HepG2 (cell line): Measurements from ENCODE around the gene NINJ2. TPM values are rescaled to one million over a fixed set of nuclear protein-coding genes. Genes with fewer than 3 reads are reported as not detected.

Source experiments
- ATF4 ChIP-seq, 2 experiments: fragments of 450-650 bp in 1 of 2; sonication (generic) in 1 of 2; formaldehyde crosslinking; IDR thresholded peaks; 2 replicates each; pipeline versions ENCODE4 v1.5.0 to v1.8.0; 2020 to 2022; ENCODE audit warnings: mild to moderate bottlenecking in 1 of 2, missing genetic modification reagents in 1 of 2
- DRAP1 ChIP-seq: IDR thresholded peaks from 2 replicates; pipeline ENCODE4 v1.6.1; 2016; ENCODE audit warnings: missing genetic modification reagents, missing compliant biosample characterization
- ETV5 ChIP-seq: IDR thresholded peaks from 2 replicates; pipeline ENCODE4 v1.6.1; 2018; ENCODE audit warnings: missing biosample characterization, missing genetic modification reagents, inconsistent platforms, borderline replicate concordance
- FOXA3 ChIP-seq: IDR thresholded peaks from 2 replicates; pipeline ENCODE4 v1.6.1; 2016; ENCODE audit warnings: missing genetic modification reagents, missing compliant biosample characterization
- GATAD1 ChIP-seq: IDR thresholded peaks from 2 replicates; pipeline ENCODE4 v1.6.1; 2016; ENCODE audit warnings: missing genetic modification reagents, missing compliant biosample characterization
- HDAC1 ChIP-seq: sonication (generic); formaldehyde crosslinking; IDR thresholded peaks from 2 replicates; pipeline ENCODE4 v1.5.1; 2020; ENCODE audit warnings: mild to moderate bottlenecking, missing genetic modification reagents
- HNF4A ChIP-seq: sonication (generic); formaldehyde crosslinking; IDR thresholded peaks from 2 replicates; pipeline ENCODE4 v1.4.0; 2020; ENCODE audit warnings: missing genetic modification reagents
- KIAA2018 ChIP-seq: sonication (generic); formaldehyde crosslinking; IDR thresholded peaks from 2 replicates; pipeline ENCODE4 v1.5.0; 2020; ENCODE audit warnings: mild to moderate bottlenecking, missing genetic modification reagents, borderline replicate concordance
- MZF1 ChIP-seq: sonication (generic); formaldehyde crosslinking; IDR thresholded peaks from 2 replicates; pipeline ENCODE4 v1.8.1; 2023; ENCODE audit warnings: mild to moderate bottlenecking, missing genetic modification reagents, borderline replicate concordance
- POLR2AphosphoS5 ChIP-seq: IDR thresholded peaks from 2 replicates; pipeline ENCODE4 v1.6.1; 2012; ENCODE audit warnings: low read depth, low read length
- SALL1 ChIP-seq: sonication (generic); formaldehyde crosslinking; IDR thresholded peaks from 2 replicates; pipeline ENCODE4 v1.8.0; 2022; ENCODE audit warnings: mild to moderate bottlenecking, missing genetic modification reagents
- STAG1 ChIP-seq: sonication (generic); formaldehyde crosslinking; IDR thresholded peaks from 2 replicates; pipeline ENCODE4 v1.4.0; 2020; ENCODE audit warnings: missing genetic modification reagents
- TARDBP ChIP-seq: sonication (generic); formaldehyde crosslinking; IDR thresholded peaks from 2 replicates; pipeline ENCODE4 v1.8.0; 2022; ENCODE audit warnings: mild to moderate bottlenecking, missing genetic modification reagents
- ZNF609 ChIP-seq: sonication (generic); formaldehyde crosslinking; IDR thresholded peaks from 2 replicates; pipeline ENCODE4 v1.4.0; 2020; ENCODE audit warnings: mild to moderate bottlenecking, missing genetic modification reagents, borderline replicate concordance
- ZNF644 ChIP-seq: IDR thresholded peaks from 2 replicates; pipeline ENCODE4 v1.6.1; 2016; ENCODE audit warnings: low read depth
- polyA plus RNA-seq, 8 experiments: library from polyadenylated mRNA; depleted of rRNA in 3 of 8; stranded (reverse) in 7 of 8; unstranded in 1 of 8; fragments of >200 nt; fragmentation: Illumina TruSeq in 4 of 8; extraction: Trizol in 4 of 8; gene quantifications; 2 replicates each; pipeline versions ENCODE4 v1.2.1 to v1.2.3, GENCODE V29; 2011 to 2016; ENCODE audit warnings: low read depth in 4 of 8, missing spikeins in 1 of 8, mixed read lengths in 1 of 8; ENCODE audit not compliant: insufficient read depth in 1 of 8
- total RNA-seq, 5 experiments: library from RNA; depleted of rRNA; stranded (reverse); fragments of >200 nt; fragmentation: Illumina TruSeq; extraction: Trizol; gene quantifications; 2 replicates each; pipeline ENCODE4 v1.2.3, GENCODE V29; 2016; ENCODE audit warnings: low read depth in 1 of 5

Gene NINJ2
- total and polyA plus RNA-seq, 2 of the 13 experiments (the other 11 are each of a cell fraction or from before 2014, with no cell fraction given): 0.62 to 3.8 TPM

- peak; percentile 78; the same call in 1 of the 2 replicates for TF ChIP-seq ZNF609 (CRISPR knock-in tag)
- TF ChIP-seq ETV5 (CRISPR knock-in tag): peak; percentile 41; the same call in 1 of the 2 replicates
- no peak for TF ChIP-seq ZNF644 (CRISPR knock-in tag)
- TF ChIP-seq GATAD1 (CRISPR knock-in tag): peak; percentile 33; the same call in 1 of the 2 replicates
- TF ChIP-seq TARDBP (CRISPR knock-in tag): peak; percentile 53; the same call in 1 of the 2 replicates
- 0 out of 2 replicates have a peak, but pooled peaks have one; percentile 38 for TF ChIP-seq DRAP1 (CRISPR knock-in tag)
- TF ChIP-seq FOXA3 (CRISPR knock-in tag): peak; percentile 84
- TF ChIP-seq ATF4 (CRISPR knock-in tag; IDR thresholded peaks at IDR 0.05): 0 out of 4 replicates have a peak, but pooled peaks of 1 of the 2 experiments have one; percentile 21
- peak; percentile 49; the same call in 1 of the 2 replicates for TF ChIP-seq HNF4A (CRISPR knock-in tag)
- TF ChIP-seq MZF1 (CRISPR knock-in tag): no peak
- peak; percentile 34 for TF ChIP-seq SALL1
- peak; percentile 56 for TF ChIP-seq HDAC1 (CRISPR knock-in tag)
- TF ChIP-seq KIAA2018 (CRISPR knock-in tag): no peak
- TF ChIP-seq POLR2AphosphoS5: peak; percentile 39; the same call in 1 of the 2 replicates
- no peak for TF ChIP-seq STAG1 (CRISPR knock-in tag)
Observed at GRCh38 chr12:632102-632696, 31.0 kb downstream of the NINJ2 start (continued).
